Uterus (tissue), 4 donors: Measurements from ENCODE around the gene CRYL1. TPM values are rescaled to one million over a fixed set of nuclear protein-coding genes. Genes with fewer than 3 reads are reported as not detected.
A peak's percentile ranks its signal among the peaks of the same experiment; 100 is the strongest.

Source experiments
- DNase-seq, 2 donors: peaks; one replicate each; pipeline ENCODE4 v3.0.0-alpha.2; 2019 to 2020
- H3K27ac ChIP-seq, 2 donors: fragments of 200-600 bp; sonication (generic); 1 replicate in 1 of 2; 2 replicates in 1 of 2; pipeline ENCODE4 v1.5.1; 2016 to 2018
- H3K27me3 ChIP-seq, 2 donors: fragments of 200-600 bp; sonication (generic); one replicate each; pipeline ENCODE4 v1.5.1; 2018 to 2019; ENCODE audit warnings: control low read depth in 1 of 2
- H3K36me3 ChIP-seq, 2 donors: fragments of 200-600 bp; sonication (generic); one replicate each; pipeline ENCODE4 v1.5.1; 2019; ENCODE audit warnings: control low read depth in 1 of 2
- H3K4me1 ChIP-seq, 2 donors: fragments of 200-600 bp; sonication (generic); one replicate each; pipeline ENCODE4 v1.5.1; 2018 to 2019; ENCODE audit warnings: control low read depth in 1 of 2
- H3K4me3 ChIP-seq, 2 donors: fragments of 200-600 bp; sonication (generic); 1 replicate in 1 of 2; 2 replicates in 1 of 2; pipeline ENCODE4 v1.5.1; 2018 to 2019; ENCODE audit warnings: mild to moderate bottlenecking in 1 of 2
- H3K9me3 ChIP-seq, 2 donors: fragments of 200-600 bp; sonication (generic); one replicate each; pipeline ENCODE4 v1.5.1; 2019; ENCODE audit warnings: control low read depth in 1 of 2
- POLR2A ChIP-seq, 2 donors: fragments of 450-650 bp; IDR thresholded peaks; one replicate each; pipeline ENCODE4 v1.6.1; 2016; ENCODE audit warnings: antibody characterized with exemption in 2 of 2, mild to moderate bottlenecking in 1 of 2, moderate library complexity in 1 of 2
- intact Hi-C: fragments of 100-400 bp; cut with DNase I; formaldehyde crosslinking; loops from one replicate; pipeline ENCODE4 v1.15.1; 2023; ENCODE audit warnings: low total_unique reads
- total RNA-seq, 4 donors: library from RNA; depleted of rRNA in 3 of 4; stranded (reverse); fragments of >200 nt in 3 of 4; gene quantifications; one replicate each; pipeline versions ENCODE4 v1.1.0 to v1.2.4, GENCODE V29; 2014 to 2023
- TF ChIP-seq, protein P1 (sequence below), 4 experiments: fragments of 200-600 bp in 2 of 4; fragments of 450-650 bp in 2 of 4; sonication (generic) in 2 of 4; IDR thresholded peaks; one replicate each; pipeline ENCODE4 v1.5.1; 2016 to 2019; ENCODE audit warnings: antibody characterized with exemption in 4 of 4, mild to moderate bottlenecking in 2 of 4, moderate library complexity in 1 of 4
- donor health status: DM: yes; HTN: yes; CAD: no.

The CRYL1 gene
- total RNA-seq, 4 donors from 2014 or later: 35.6 to 90.4 (median 50.7) TPM

DNA sequence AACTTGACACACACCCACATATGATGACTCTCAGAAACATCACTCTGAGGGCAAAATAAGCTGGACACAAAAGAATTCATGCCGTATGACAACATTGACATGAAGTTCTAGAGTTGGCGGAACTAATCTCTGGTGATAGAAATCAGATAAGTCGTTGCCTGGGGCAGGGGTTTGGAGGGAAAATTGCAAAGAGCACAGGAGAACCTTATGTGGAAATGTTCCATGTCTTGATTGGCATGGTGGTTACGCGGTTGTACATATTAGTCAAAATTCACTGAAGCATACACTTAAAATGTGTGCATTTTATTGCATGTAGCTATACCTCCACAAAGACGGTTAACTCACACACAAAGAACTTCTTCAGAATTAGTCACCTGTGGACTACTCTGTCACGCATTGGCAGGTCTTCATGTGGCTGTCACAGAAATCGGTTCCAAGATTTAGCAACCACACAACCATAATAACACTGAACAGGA, 155.7 kb downstream of the CRYL1 start:
- H3K27ac ChIP-seq: no peak overlapping the region
- H3K36me3 ChIP-seq: no peaks in the 10 kb centered on the region
- H3K27me3 ChIP-seq: no peaks in the 10 kb centered on the region
- no peak overlapping the region for H3K4me3 ChIP-seq
- intact Hi-C loops: no loop called here
- no peaks in the 10 kb centered on the region for H3K9me3 ChIP-seq
- no peak for TF ChIP-seq POLR2A (IDR thresholded peaks at IDR 0.05)
- TF ChIP-seq, protein P1, sequence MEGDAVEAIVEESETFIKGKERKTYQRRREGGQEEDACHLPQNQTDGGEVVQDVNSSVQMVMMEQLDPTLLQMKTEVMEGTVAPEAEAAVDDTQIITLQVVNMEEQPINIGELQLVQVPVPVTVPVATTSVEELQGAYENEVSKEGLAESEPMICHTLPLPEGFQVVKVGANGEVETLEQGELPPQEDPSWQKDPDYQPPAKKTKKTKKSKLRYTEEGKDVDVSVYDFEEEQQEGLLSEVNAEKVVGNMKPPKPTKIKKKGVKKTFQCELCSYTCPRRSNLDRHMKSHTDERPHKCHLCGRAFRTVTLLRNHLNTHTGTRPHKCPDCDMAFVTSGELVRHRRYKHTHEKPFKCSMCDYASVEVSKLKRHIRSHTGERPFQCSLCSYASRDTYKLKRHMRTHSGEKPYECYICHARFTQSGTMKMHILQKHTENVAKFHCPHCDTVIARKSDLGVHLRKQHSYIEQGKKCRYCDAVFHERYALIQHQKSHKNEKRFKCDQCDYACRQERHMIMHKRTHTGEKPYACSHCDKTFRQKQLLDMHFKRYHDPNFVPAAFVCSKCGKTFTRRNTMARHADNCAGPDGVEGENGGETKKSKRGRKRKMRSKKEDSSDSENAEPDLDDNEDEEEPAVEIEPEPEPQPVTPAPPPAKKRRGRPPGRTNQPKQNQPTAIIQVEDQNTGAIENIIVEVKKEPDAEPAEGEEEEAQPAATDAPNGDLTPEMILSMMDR (IDR thresholded peaks at IDR 0.05): no peak
- no peak for DNase-seq
- H3K4me1 ChIP-seq: no peaks in the 10 kb centered on the region

DNA sequence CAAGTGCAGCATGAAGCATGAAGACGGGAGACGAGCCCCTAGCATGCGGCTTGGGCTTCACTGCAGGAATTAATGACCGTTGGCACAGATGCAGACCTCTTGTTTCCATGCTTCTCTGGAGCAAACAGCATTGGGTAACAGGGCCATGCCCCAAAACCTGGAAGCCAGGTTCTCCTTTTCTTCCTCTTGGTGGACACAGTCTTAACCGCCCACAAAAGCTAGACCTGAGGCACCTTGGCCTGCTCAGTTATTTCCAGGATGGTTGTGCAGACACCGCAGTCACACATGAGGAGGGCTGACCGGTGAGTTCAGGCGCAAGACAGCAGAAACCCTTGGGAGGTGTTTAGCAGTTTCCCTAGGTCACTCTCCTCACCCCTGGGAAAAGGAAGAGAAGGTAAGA, 159.6 kb downstream of the CRYL1 start:
- Histone ChIP-seq H3K4me1 (no peaks in the 10 kb centered on the region), H3K27ac (no peak overlapping the region), H3K36me3 (no peaks in the 10 kb centered on the region), H3K27me3 (no peaks in the 10 kb centered on the region), H3K9me3 (no peaks in the 10 kb centered on the region), H3K4me3 (no peak overlapping the region)
- DNase-seq: no peak
- TF ChIP-seq, protein P1 (IDR thresholded peaks at IDR 0.05): no peak
- no peak for TF ChIP-seq POLR2A (IDR thresholded peaks at IDR 0.05)
- intact Hi-C loops: no loop called here

DNA sequence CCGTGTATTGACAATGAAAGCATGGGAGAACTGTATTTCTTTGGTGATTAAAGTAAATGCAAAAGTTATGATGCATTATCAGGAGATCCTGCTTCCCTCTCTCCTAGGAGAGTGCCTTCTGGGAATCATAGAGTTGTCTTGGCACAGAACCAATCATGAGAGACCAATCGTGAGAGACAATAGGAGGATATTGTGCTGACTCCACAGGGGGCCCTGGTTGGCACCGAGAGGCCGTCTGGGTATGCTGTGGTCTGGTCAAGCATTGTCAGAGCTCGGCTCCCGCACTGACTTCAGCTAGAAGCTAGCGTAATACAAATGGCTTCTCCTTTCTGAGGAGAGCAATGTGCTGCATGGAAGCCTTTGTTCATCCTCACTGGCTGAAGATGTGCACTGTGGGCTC, 162.1 kb downstream of the CRYL1 start:
- intact Hi-C loops: no loop called here
- H3K4me1 ChIP-seq: no peaks in the 10 kb centered on the region
- H3K4me3 ChIP-seq: no peak overlapping the region
- H3K27me3 ChIP-seq: no peaks in the 10 kb centered on the region
- peak overlapping the region in 1 of 2 donors; percentile 17 for H3K27ac ChIP-seq
- no peak for TF ChIP-seq POLR2A (IDR thresholded peaks at IDR 0.05)
- TF ChIP-seq, protein P1 (IDR thresholded peaks at IDR 0.05): no peak
- H3K36me3 ChIP-seq: no peaks in the 10 kb centered on the region
- no peak for DNase-seq
- no peaks in the 10 kb centered on the region for H3K9me3 ChIP-seq

DNA sequence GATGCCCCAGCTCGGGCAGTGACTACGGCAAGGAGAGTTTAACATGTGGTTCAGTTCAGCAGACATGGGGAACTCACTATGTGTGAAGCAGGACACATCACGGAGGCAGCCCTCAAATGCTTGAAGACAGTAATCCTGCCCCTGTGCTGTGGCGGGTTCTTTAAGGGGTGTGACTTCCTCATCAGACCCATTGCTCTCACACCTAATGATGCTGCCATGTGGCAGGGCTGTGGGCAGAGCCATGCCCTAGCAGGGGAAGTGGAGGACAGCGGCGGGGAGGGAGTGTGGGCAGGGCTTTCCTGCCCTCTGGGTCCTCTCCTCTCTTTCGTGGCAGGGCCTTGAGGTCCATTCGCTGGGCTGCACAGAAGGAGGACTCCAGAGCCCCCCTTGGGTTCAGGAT, 162.5 kb downstream of the CRYL1 start:
- Histone ChIP-seq H3K4me1 (no peaks in the 10 kb centered on the region), H3K9me3 (no peaks in the 10 kb centered on the region), H3K27ac (peak overlapping the region in 1 of 2 donors; percentile 17), H3K36me3 (no peaks in the 10 kb centered on the region), H3K4me3 (no peak overlapping the region), H3K27me3 (no peaks in the 10 kb centered on the region)
- intact Hi-C loops: no loop called here
- TF ChIP-seq POLR2A (IDR thresholded peaks at IDR 0.05): no peak
- TF ChIP-seq, protein P1 (IDR thresholded peaks at IDR 0.05): no peak
- no peak for DNase-seq

DNA sequence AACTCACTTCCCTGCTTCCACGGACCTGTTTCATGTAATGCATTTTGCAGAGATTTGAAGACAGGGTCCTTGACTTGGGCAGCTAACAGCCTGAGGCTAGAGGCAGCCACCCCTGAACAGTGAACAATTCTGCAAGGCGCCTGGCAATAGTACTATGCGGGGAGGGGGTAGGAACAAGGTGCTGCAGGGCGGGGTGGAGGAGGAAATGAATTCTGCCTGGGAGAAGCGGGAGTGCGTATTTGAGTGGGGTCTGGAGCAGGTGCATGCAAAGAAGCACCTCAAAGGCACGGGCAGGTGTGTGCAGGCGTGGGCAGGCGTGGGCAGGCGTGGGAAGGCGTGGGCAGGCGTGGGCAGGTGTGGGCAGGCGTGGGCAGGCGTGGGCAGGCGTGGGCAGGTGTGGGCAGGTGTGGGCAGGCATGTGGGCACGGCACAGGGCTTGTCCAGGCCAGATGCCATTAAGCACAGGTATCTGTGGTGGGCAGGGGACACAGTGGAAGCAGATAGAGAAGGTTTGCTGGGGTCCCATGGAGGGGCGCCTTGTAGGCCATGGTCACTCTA, 163.1 kb downstream of the CRYL1 start:
- Histone ChIP-seq H3K27ac (no peak overlapping the region), H3K4me3 (no peak overlapping the region), H3K27me3 (no peaks in the 10 kb centered on the region), H3K4me1 (no peaks in the 10 kb centered on the region), H3K36me3 (no peaks in the 10 kb centered on the region), H3K9me3 (no peaks in the 10 kb centered on the region)
- intact Hi-C loops: no loop called here
- no peak for DNase-seq
- TF ChIP-seq, protein P1 (IDR thresholded peaks at IDR 0.05): no peak
- TF ChIP-seq POLR2A (IDR thresholded peaks at IDR 0.05): no peak
